ENCODE results near the gene NGF.
A peak's percentile ranks its signal among the peaks of the same experiment; 100 is the strongest.

The NGF gene

GRCh38 chr1:115308969-115309368 lies 29.1 kb downstream of the NGF start:
- no peak for DNase-seq

- DNase-seq = no peak
These were observed 30.4 kb downstream of the NGF start for GRCh38 chr1:115307661-115308060.

DNA sequence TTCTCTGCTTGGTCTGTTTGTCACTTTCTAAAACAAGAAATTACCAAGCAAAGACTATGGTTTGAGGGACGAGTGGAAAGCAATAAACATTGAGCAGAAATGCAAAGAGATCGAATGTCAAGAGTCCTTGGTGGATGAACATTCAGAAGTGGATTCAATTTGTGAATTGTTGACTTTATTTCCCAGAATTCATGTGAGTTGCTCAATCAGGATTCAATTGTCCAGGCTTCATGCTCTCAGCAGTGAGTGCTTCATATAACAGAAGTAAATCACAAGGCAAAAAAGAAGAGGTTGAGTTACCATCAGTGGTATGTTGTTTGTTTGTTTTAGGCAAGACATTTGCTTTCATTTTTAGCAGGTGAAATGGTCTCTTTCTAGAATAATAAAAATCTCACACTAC lies 31.9 kb downstream of the NGF start:
- no peak for DNase-seq

- no peak for DNase-seq
These were observed 34.7 kb downstream of the NGF start for GRCh38 chr1:115303364-115303763.

DNA sequence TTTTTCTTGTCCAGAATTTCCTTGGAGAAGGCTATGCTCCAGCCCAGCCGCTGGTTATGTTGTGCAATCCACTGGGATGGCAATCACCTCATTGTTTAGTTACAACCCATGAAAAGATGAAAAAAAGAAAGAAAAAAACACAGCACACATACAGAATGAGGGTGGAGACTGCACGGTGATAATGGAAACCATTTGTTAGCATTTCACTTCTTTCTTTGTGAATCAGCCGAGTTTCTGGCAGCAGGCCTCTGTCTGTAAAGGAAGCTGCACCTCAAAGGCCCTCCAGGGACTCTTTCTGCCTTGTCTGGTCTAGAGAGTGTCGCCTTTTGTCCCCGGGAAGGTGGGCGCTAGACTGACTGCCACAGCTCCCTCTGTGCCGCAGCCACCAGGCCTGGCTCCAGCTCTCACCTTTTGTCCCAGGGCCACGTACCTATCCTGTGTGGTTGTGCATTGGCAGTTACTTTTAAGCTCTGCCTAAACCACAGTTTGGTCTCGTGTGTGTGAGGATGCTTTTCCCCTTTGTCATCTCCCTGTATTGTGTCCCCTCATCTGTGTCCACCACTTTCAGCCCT lies 35.6 kb downstream of the NGF start:
- DNase-seq = no peak

DNA sequence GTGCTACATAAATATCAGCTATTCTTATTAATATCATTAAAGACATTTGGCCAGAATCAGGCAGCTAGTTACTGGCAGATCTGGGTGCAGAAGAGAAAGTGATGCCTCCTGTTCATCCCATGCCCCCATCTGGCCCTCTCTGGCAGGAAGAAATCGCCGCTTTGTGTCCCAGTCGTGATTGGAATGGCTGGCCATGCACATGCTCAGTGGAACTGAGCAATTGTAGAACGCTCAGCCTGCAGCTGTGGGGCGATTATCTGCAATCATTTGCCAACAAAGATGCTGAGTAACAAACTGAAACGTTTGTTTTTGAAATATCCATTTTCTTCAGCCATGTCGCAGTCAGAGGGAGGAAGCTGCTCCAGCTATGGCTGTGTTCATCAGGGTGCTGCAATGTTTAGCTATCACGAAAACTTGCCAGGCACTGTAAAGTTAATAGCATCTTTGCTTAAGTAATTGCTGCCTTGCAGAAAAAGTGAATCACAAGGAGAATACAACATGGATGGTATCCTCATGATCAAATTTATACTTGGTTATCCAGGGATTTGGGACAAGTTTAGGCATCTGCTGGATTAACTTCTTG lies 36.5 kb downstream of the NGF start:
- no peak for DNase-seq

DNA sequence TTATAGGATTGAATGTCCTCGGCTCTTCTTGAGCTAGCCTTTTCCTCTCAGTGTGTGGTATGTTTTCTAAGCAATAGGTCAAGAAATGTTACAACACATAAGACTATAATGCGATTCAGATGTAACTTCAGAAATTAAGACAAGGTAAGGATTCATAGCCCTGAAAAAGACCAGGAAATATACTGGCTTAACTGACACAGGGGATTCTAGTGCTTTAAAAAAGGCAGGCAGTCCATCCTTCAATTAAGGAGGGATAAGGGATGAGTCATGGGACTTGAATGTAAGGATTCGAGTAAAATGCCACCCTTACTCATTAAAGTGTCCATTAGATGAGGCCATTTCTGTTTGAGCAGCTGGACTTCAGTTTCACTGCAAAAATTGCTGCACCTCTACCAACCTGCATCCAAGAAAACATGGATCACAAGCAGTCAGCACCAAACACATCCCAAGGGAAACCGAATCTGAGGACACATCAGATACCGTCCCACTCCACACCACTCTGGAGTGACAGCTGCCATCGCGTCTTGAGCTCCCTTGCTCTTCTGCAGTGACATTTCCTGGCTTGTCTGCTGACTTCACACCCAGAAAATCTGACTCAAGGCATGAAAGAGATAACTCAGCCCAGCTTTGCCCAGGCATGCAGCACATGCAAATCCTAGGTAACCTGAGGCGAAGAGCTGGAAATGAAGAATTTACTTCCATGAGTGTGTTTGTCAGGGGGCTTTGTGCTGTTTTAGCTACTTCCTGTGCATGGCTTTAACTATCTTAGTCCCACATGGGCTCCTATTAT lies 37.8 kb downstream of the NGF start:
- DNase-seq = no peak

DNA sequence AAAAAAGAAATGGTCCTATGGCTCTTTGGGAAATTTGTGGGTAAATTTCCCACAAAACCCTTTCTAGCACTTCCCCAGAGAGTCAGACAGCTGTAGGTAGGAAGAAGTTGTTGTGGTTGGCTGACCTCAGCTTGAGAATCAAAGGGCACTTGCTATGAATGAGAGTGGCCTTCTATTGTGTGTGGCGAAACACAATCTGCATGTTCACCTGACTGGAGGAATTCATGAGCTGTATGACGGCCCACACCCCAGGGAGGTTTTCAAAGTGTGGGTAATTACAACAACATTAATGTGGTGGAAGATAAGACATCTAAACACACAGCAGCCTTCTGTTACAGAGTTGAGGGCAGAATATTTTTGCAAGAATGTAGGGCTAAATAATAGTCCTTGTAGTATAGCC lies 38.8 kb downstream of the NGF start:
- no peak for DNase-seq

- DNase-seq = no peak
These were observed 41.1 kb downstream of the NGF start for GRCh38 chr1:115296981-115297380.

DNA sequence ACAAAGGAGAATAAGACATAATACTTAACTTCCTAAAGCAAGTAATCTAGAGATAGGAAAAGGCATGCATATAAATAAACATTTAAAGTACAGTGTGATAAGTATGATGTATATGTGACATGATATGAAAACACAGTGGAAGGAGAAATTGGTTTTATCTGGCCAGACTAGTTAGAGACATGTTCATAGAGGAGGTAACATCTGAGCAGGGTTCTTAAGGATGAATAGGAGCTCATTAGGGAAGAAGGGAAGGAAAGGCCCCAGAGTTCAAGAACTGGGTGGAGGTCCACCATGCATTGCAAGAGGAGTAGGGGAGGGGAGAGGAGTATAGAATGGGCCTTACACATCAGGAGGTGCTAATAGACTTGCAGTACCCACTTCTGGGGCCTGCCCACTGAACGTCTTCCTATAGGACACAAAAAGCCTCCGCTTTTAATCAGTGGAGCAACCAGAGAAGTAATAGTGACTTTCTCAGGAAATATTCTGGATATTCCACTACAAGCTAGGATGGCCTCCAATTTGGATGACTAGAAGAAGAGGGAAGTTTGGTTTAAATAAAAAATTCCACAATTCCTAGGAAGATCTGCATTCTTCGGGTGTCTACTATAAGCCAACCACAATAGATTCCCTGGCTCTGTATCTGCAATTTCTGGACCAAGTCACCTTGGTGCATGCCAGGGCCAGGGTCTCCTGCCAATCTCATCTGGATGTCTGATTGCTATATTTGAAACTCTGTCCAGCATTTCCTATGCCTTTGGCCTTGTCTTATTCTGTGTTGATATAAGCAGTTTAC lies 41.9 kb downstream of the NGF start:
- no peak for DNase-seq

GRCh38 chr1:115293899-115294298 lies 44.1 kb downstream of the NGF start:
- no peak for DNase-seq

DNA sequence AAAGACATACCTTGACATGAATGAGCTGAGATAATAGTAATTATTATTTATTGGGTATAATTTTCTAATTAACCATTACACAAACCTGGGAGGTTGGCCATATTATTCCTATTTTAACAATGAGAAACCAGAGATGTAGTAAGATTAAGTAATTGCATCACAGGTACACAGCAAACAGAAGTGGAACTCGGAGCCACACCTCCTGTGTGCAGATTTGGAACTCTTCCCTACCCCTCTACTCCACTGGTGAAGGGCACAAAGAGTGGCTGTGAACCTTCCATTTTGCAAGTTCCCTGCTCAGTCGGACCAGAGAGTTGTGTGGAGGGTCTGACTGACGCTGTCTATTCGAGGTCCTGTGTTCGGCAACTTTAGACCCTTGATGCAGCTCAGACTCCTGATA lies 45.0 kb downstream of the NGF start:
- no peak for DNase-seq

GRCh38 chr1:115291741-115292140 lies 46.3 kb downstream of the NGF start:
- DNase-seq = no peak

- DNase-seq = no peak
These were observed 48.1 kb downstream of the NGF start for GRCh38 chr1:115289940-115290339.

DNA sequence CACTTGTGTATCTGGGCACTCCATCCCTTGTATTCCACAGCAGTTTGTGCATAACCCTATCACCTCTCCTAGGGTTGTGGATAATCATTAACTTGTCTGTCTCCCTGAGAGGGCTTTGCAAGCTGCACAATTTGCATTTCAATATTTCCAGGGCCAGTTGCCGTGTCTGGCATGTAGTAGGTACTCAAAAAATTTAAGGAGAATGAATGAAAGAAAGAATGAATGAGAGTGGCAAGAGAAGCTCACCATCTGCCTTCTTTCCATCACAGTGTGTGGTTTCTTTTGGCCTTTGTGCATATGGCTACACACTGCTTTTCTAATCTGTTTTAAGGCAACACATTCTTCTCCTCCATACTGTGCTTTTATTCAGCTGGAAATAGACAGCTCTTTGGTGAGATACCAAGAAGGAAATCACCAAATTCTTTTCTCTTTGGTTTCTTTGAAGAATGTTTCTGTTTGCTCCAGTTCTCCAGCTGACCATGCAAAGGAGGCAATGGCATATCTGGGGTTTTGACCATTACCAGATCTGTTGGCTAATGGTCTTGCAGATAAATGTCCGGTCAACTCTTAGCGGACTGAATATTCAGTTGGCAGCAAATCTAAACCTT lies 49.4 kb downstream of the NGF start:
- DNase-seq = no peak

- no peak for DNase-seq
These were observed 51.4 kb downstream of the NGF start for GRCh38 chr1:115286431-115287205.

DNA sequence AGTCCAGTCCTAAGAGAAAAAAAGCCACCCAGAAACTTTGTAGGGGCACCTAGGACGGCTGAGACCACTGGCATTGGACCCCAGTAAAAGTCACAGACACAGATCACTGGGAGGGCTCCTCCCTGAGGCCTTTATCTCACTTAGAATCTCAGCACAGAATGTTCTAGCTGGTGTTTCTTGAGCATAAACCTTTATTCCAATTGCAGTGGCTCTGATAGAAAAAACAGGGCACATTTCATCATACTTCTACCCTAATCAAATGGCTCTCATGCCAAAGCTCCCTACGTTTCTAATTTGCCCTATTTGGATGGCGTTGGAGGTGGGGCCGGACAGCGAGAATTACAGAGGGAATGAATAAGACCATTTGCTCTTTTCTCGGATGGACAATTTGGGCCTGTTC lies 53.8 kb downstream of the NGF start:
- no peak for DNase-seq

DNA sequence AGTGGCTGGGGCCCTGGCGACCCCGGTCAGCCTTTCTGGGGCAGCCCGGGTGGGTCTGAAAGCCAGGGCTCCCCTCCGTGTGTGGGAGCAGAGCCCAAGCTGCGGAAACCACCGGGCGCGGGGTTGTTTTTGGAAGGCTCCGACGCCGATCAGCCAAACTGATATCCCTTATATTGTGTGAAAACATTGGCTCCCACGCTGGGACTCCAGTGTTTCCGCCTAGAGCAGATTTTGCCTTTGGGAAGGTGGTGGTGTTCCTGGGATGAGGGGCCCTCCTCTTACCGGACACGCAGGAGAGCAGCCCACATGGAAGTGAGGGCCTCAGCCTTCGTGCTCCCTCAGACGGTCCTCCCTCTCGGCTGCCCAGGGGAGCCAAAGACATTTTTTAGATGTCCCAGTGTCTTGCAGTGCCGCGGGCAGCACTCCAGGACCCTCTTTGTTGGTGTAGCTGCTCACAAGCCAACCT lies 54.3 kb downstream of the NGF start:
- no peak for DNase-seq

- no peak for DNase-seq
These were observed 54.8 kb downstream of the NGF start for GRCh38 chr1:115283249-115283648.

GRCh38 chr1:115282807-115283208 lies 55.2 kb downstream of the NGF start:
- peak; percentile 56 for DNase-seq

GRCh38 chr1:115281143-115281542 lies 56.9 kb downstream of the NGF start:
- DNase-seq = no peak

DNA sequence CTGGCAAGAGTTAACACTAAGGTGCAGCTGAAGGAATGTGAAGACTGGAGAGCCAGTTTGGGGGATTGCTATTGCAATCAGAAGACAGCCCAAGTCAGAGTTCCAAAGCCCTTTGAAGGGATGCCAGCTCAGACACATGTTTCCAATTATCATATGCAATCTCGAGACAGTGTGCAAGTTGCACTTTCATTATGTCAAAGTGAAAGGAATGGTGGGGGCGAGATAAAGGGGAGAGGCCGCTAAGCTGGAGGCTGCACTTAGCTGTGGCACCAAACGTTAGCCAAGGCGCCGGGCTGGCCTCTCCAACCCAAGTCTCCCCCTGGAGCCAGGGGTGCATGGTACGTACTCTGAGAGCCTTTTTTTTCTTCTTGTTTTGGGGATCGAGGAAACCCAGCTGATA lies 58.0 kb downstream of the NGF start:
- DNase-seq = no peak
